Mammary epithelial cell (primary cell): Measurements from ENCODE around the gene FAM13A.

Experiments used
- CTCF ChIP-seq, 2 donors: IDR thresholded peaks in 1 of 2; conservative IDR thresholded peaks in 1 of 2; 2 replicates each; pipeline ENCODE4 v1.5.1; 2011 to 2012; ENCODE audit warnings: inconsistent platforms in 2 of 2, low read length in 2 of 2, mild to moderate bottlenecking in 2 of 2, control low read depth in 1 of 2, low read depth in 1 of 2; ENCODE audit not compliant: insufficient read depth in 1 of 2; ENCODE audit errors: extremely low read depth in 1 of 2
- EZH2 ChIP-seq: IDR thresholded peaks from 2 replicates; pipeline ENCODE4 v1.6.1; 2012; ENCODE audit warnings: low read length, inconsistent platforms, borderline replicate concordance

DNA sequence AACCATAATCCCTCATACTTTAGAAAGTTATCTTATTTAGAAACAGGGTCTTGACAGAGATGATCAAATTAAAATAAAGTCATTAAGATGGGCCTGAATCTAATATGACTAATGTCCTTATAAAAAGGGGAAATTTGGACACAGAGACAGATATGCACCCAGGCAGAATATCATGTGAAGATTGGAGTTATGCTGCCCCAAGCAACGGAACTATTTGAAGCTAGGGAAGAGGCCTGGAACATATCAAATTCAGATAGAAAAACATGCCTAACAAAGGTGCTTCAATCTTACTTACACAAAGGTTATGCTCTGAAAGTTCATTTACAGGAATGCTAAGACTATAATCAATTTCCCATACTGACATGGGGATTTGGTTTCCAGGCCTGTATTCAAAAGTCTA lies 246.7 kb downstream of the FAM13A start:
- TF ChIP-seq CTCF (conservative IDR thresholded peaks at IDR 0.05 in 1 of 2, IDR thresholded peaks at IDR 0.05 in 1 of 2; ENCODE audit: extremely low read depth in 1 of 2, insufficient read depth in 1 of 2, low read depth in 1 of 2, low read length in 2 of 2) (no peak), EZH2 (no peak)
